ENCODE results near the gene CDK5. TPM values are rescaled to one million over a fixed set of nuclear protein-coding genes. Genes with fewer than 3 reads are reported as not detected.

The CDK5 gene
- total and polyA plus RNA-seq, 2 donors from 2014 or later = 9.1 to 21.5 TPM

DNA sequence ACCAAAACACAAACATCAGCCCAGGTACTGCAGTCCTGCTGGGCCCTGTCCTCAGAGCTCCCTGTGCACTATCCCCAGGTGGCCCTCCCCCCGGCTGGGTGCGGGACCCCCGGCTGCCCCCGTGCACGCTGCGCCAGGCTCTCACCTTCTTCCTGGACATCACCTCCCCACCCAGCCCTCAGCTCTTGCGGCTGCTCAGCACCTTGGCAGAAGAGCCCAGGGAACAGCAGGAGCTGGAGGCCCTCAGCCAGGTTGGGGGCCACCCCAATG lies 47.7 kb downstream of the CDK5 start:
- intact Hi-C loops (cut with DNase I) = no loop called here
- no peak for FAIRE-seq
- peaks cover 3% of the 10 kb centered on the region for H3K27me3 ChIP-seq (ENCODE audit: control insufficient read depth, insufficient read depth, low read length)
- no peak overlapping the region for H3K4me3 ChIP-seq (ENCODE audit: low read length in 3 of 3)
- no peak overlapping the region for H3K27ac ChIP-seq (ENCODE audit: low read depth in 2 of 2, low read length in 2 of 2)
- no peak overlapping the region for H3K9ac ChIP-seq (ENCODE audit: low read length in 3 of 3)
- peak in 1 of 5 donors; percentile 71 for DNase-seq
- H3K36me3 ChIP-seq (ENCODE audit: control insufficient read depth in 2 of 3, insufficient read depth in 3 of 3, low read length in 3 of 3) = no peaks in the 10 kb centered on the region
- H3K9me3 ChIP-seq (ENCODE audit: control insufficient read depth in 2 of 3, insufficient read depth in 1 of 3, low read length in 3 of 3) = no peaks in the 10 kb centered on the region
- H3K4me1 ChIP-seq (ENCODE audit: control insufficient read depth in 2 of 3, insufficient read depth in 2 of 3, low read depth in 1 of 3, low read length in 3 of 3) = peaks cover 0 to 20% (median 0%) of the 10 kb centered on the region in 3 donors
- TF ChIP-seq, protein P1, sequence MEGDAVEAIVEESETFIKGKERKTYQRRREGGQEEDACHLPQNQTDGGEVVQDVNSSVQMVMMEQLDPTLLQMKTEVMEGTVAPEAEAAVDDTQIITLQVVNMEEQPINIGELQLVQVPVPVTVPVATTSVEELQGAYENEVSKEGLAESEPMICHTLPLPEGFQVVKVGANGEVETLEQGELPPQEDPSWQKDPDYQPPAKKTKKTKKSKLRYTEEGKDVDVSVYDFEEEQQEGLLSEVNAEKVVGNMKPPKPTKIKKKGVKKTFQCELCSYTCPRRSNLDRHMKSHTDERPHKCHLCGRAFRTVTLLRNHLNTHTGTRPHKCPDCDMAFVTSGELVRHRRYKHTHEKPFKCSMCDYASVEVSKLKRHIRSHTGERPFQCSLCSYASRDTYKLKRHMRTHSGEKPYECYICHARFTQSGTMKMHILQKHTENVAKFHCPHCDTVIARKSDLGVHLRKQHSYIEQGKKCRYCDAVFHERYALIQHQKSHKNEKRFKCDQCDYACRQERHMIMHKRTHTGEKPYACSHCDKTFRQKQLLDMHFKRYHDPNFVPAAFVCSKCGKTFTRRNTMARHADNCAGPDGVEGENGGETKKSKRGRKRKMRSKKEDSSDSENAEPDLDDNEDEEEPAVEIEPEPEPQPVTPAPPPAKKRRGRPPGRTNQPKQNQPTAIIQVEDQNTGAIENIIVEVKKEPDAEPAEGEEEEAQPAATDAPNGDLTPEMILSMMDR (IDR thresholded peaks at IDR 0.05; ENCODE audit: borderline replicate concordance, extremely low read depth, insufficient read depth) = no peak

GRCh38 chr7:151009327-151010036 lies 48.2 kb downstream of the CDK5 start:
- H3K27ac ChIP-seq (ENCODE audit: low read depth in 2 of 2, low read length in 2 of 2) = no peak overlapping the region
- intact Hi-C loops (cut with DNase I) = no loop called here
- H3K9me3 ChIP-seq (ENCODE audit: control insufficient read depth in 2 of 3, insufficient read depth in 1 of 3, low read length in 3 of 3) = no peaks in the 10 kb centered on the region
- no peak overlapping the region for H3K9ac ChIP-seq (ENCODE audit: low read length in 3 of 3)
- DNase-seq = peak in 2 of 5 donors; percentile 71 to 76
- H3K36me3 ChIP-seq (ENCODE audit: control insufficient read depth in 2 of 3, insufficient read depth in 3 of 3, low read length in 3 of 3) = no peaks in the 10 kb centered on the region
- no peak for FAIRE-seq
- no peak overlapping the region for H3K4me3 ChIP-seq (ENCODE audit: low read length in 3 of 3)
- H3K27me3 ChIP-seq (ENCODE audit: control insufficient read depth, insufficient read depth, low read length) = peaks cover 3% of the 10 kb centered on the region
- TF ChIP-seq, protein P1 (IDR thresholded peaks at IDR 0.05; ENCODE audit: borderline replicate concordance, extremely low read depth, insufficient read depth) = no peak
- peaks cover 0 to 20% (median 0%) of the 10 kb centered on the region in 3 donors for H3K4me1 ChIP-seq (ENCODE audit: control insufficient read depth in 2 of 3, insufficient read depth in 2 of 3, low read depth in 1 of 3, low read length in 3 of 3)

- no peak for FAIRE-seq
- TF ChIP-seq, protein P1 (IDR thresholded peaks at IDR 0.05; ENCODE audit: borderline replicate concordance, extremely low read depth, insufficient read depth) = peak; percentile 46
- Histone ChIP-seq H3K9ac (ENCODE audit: low read length in 3 of 3) (no peak overlapping the region), H3K4me1 (ENCODE audit: control insufficient read depth in 2 of 3, insufficient read depth in 2 of 3, low read depth in 1 of 3, low read length in 3 of 3) (peaks cover 0 to 16% (median 0%) of the 10 kb centered on the region in 3 donors), H3K27me3 (ENCODE audit: control insufficient read depth, insufficient read depth, low read length) (no peaks in the 10 kb centered on the region), H3K4me3 (ENCODE audit: low read length in 3 of 3) (peak overlapping the region in 1 of 3 donors; percentile 52), H3K27ac (ENCODE audit: low read depth in 2 of 2, low read length in 2 of 2) (peak overlapping the region in 1 of 2 donors; percentile 16), H3K9me3 (ENCODE audit: control insufficient read depth in 2 of 3, insufficient read depth in 1 of 3, low read length in 3 of 3) (no peaks in the 10 kb centered on the region), H3K36me3 (ENCODE audit: control insufficient read depth in 2 of 3, insufficient read depth in 3 of 3, low read length in 3 of 3) (no peaks in the 10 kb centered on the region)
- peak; percentile 67 to 90 (median 73) for DNase-seq
- intact Hi-C loops (cut with DNase I) = no loop called here
Observed at GRCh38 chr7:151008511-151009323, 49.0 kb downstream of the CDK5 start.
